ENCODE data around the gene NUP160. TPM values are rescaled to one million over a fixed set of nuclear protein-coding genes. Genes with fewer than 3 reads are reported as not detected.

The NUP160 gene
- polyA plus RNA-seq, 1 donor = 86.8 TPM

Other genes with a start within 250 kb of the NUP160 start
- 129 TPM for gene MTCH2, start 205.8 kb downstream of the NUP160 start, polyA plus RNA-seq (ENCODE audit: insufficient read length)
- 10.7 TPM for gene AGBL2, start 133.0 kb downstream of the NUP160 start, polyA plus RNA-seq (ENCODE audit: insufficient read length)
- gene FNBP4, start 81.0 kb downstream of the NUP160 start, polyA plus RNA-seq (ENCODE audit: insufficient read length) = 228 TPM
- 26.9 TPM for gene PTPRJ, start 132.2 kb upstream of the NUP160 start, polyA plus RNA-seq (ENCODE audit: insufficient read length)

Data from left kidney (tissue), 1 donor.